ENCODE results near the gene F2RL1.

F2RL1 gene

GRCh38 chr5:76874088-76874581 lies 55.3 kb downstream of the F2RL1 start:
- Mint-ChIP-seq H3K36me3 (ENCODE audit: low read depth) (no peaks in the 10 kb centered on the region), H3K27ac (no peak overlapping the region), H3K4me3 (no peak overlapping the region)

More at GRCh38 chr5:76874088-76874581, 55.3 kb downstream of the F2RL1 start:
- Mint-ChIP-seq H3K4me1 (ENCODE audit: low read depth) (no peaks in the 10 kb centered on the region), H3K9me3 (no peaks in the 10 kb centered on the region), H3K27me3 (no peaks in the 10 kb centered on the region)
- no peak for DNase-seq

Data from activated T-cell treated with anti-CD3 and anti-CD28 coated beads, Interleukin-2, amount 50 U/mL, for 24 hours (primary cell).